ENCODE measurements around the gene SLC6A7.

GRCh38 chr5:150167512-150167850 lies 22.4 kb upstream of the SLC6A7 start:
- TF ChIP-seq JUND (IDR thresholded peaks at IDR 0.05) (no peak), FOXM1 (IDR thresholded peaks at IDR 0.05; ENCODE audit: low read depth) (no peak), EP300 (IDR thresholded peaks at IDR 0.05; ENCODE audit: borderline replicate concordance in 1 of 2, low read depth in 1 of 2, low read length in 1 of 2) (no peak), POLR2AphosphoS5 (IDR thresholded peaks at IDR 0.05; ENCODE audit: low read depth, low read length) (no peak), RAD21 (IDR thresholded peaks at IDR 0.05; ENCODE audit: low read length) (no peak), NRF1 (IDR thresholded peaks at IDR 0.05; ENCODE audit: low read depth, low read length) (no peak), TAF1 (IDR thresholded peaks at IDR 0.05; ENCODE audit: borderline replicate concordance, low read depth, low read length) (no peak), CHD2 (IDR thresholded peaks at IDR 0.05; ENCODE audit: low read length, partially characterized antibody) (no peak)
- TF ChIP-seq, protein P1, sequence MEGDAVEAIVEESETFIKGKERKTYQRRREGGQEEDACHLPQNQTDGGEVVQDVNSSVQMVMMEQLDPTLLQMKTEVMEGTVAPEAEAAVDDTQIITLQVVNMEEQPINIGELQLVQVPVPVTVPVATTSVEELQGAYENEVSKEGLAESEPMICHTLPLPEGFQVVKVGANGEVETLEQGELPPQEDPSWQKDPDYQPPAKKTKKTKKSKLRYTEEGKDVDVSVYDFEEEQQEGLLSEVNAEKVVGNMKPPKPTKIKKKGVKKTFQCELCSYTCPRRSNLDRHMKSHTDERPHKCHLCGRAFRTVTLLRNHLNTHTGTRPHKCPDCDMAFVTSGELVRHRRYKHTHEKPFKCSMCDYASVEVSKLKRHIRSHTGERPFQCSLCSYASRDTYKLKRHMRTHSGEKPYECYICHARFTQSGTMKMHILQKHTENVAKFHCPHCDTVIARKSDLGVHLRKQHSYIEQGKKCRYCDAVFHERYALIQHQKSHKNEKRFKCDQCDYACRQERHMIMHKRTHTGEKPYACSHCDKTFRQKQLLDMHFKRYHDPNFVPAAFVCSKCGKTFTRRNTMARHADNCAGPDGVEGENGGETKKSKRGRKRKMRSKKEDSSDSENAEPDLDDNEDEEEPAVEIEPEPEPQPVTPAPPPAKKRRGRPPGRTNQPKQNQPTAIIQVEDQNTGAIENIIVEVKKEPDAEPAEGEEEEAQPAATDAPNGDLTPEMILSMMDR (IDR thresholded peaks at IDR 0.05), result no peak
